HG03520 (cell line): ENCODE measurements around the gene ANKRD13B.

Source experiments
- ATAC-seq: cut with Tn5 transposase; IDR thresholded peaks from one replicate; pipeline ENCODE4 v1.9.1; 2021; ENCODE audit warnings: mild to moderate bottlenecking, moderate library complexity; ENCODE audit not compliant: unreplicated experiment

ANKRD13B gene

GRCh38 chr17:29594519-29595090, 1.7 kb downstream of the ANKRD13B start:
- ATAC-seq: no peak

- no peak for ATAC-seq
These were observed 2.4 kb downstream of the ANKRD13B start for GRCh38 chr17:29595107-29595942.

GRCh38 chr17:29595943-29596774, 3.2 kb downstream of the ANKRD13B start:
- no peak for ATAC-seq

GRCh38 chr17:29596811-29597210, 3.9 kb downstream of the ANKRD13B start:
- no peak for ATAC-seq

GRCh38 chr17:29597361-29598172, 4.6 kb downstream of the ANKRD13B start:
- ATAC-seq: no peak

GRCh38 chr17:29603109-29603674, 10.3 kb downstream of the ANKRD13B start:
- no peak for ATAC-seq

- no peak for ATAC-seq
These were observed 14.7 kb downstream of the ANKRD13B start for GRCh38 chr17:29607557-29608195.

GRCh38 chr17:29608986-29609385, 16.1 kb downstream of the ANKRD13B start:
- no peak for ATAC-seq

GRCh38 chr17:29610395-29610794, 17.5 kb downstream of the ANKRD13B start:
- ATAC-seq: no peak

GRCh38 chr17:29611351-29612093, 18.6 kb downstream of the ANKRD13B start:
- ATAC-seq: no peak

GRCh38 chr17:29612094-29612403, 19.1 kb downstream of the ANKRD13B start:
- ATAC-seq: no peak

- no peak for ATAC-seq
These were observed 19.7 kb downstream of the ANKRD13B start for GRCh38 chr17:29612404-29613280.

- ATAC-seq: no peak
These were observed 20.5 kb downstream of the ANKRD13B start for GRCh38 chr17:29613352-29613837.

- no peak for ATAC-seq
These were observed 20.9 kb downstream of the ANKRD13B start for GRCh38 chr17:29613856-29614255.

GRCh38 chr17:29614349-29615047, 21.6 kb downstream of the ANKRD13B start:
- ATAC-seq: no peak

- no peak for ATAC-seq
These were observed 22.1 kb downstream of the ANKRD13B start for GRCh38 chr17:29615048-29615385.

GRCh38 chr17:29615492-29616299, 22.8 kb downstream of the ANKRD13B start:
- ATAC-seq: peak; percentile 57
